GM04503 (cell line): ENCODE results near the gene OLFML2A.

Experiments
- DNase-seq: peaks from one replicate; pipeline ENCODE4 v3.0.0-alpha.2; 2012; ENCODE audit warnings: low read depth

OLFML2A gene

GRCh38 chr9:124797343-124798103, 20.6 kb downstream of the OLFML2A start:
- DNase-seq = no peak

- DNase-seq = no peak
These were observed 22.5 kb downstream of the OLFML2A start for GRCh38 chr9:124799274-124800006.

DNA sequence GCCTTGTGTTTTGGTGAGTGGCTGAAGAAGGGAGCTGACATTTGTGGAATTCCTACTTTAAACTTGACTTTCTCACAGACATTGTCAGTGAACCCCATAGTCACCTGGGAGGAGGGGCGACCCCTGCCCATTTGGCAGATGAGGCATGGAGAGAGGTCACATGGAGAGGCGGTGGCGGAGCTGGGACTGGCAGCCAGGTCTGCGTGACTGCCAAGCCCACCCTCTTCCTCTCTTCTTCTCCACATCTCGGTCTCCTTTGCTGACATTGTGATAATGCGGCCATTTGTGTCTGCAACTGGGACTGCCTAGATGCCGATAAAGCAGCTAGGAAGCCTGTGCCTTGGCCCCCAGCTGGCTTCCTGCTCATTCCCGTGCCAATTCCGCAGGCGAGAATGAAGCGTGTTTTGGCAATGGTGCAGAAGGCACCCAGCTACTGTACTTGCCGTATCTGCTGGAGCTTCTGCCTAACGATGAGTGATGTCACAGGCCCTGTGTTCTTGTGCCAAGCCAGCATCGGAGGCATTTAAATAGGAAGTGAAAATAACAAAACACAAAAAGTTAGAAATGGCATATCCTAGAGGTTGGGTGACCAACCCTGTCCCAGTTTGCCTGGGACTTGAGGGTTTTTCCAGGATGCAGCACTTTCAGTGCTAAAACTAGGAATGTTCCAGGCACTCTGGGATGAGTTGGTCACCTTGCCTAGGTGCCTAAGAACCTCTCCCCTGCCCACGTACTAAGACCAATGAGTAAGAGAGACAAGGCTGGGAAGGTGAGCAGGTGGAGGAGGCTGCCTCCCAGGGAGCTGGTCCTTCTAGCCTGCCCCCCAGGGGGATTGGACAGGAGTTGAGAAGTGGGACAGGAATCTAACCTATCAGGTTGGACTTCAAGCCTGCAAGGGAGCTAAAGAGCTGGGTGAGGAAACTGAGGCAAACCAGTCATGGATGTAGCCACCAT, 23.6 kb downstream of the OLFML2A start:
- no peak for DNase-seq

DNA sequence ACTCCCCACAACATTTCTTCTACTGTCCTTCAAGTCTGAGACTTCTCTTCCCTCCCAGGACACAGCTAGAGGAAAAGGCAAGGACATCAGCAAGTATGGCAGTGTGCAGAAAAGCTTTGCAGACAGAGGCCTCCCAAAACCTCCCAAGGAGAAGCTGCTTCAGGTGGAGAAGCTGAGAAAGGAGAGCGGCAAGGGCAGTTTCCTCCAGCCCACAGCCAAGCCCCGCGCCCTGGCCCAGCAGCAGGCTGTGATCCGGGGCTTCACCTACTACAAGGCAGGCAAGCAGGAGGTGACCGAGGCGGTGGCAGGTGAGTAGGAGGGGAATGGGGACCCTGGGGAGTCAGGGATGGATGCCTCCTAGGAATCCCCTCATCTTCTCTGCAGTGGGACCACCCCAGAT, 24.4 kb downstream of the OLFML2A start:
- no peak for DNase-seq

DNA sequence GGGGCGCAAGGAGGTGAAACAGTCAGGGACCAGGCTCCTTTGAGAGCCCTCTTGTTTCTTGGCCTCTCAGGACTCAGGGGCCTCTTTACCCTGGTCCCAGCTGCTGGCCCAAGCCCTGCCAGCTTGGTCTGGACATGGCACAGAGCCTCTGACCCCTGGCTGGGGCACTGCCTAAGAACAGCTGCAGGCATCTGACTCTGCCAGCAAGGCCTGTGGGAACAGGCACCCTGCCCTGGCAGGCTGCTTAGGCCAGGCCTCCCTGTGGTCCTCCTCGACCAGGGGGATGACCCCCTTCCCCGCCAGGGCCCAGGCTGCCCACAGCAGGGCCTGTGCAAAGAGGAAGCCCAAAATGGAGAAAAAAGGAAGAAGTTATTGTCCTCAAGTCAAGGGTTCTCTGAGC, 25.5 kb downstream of the OLFML2A start:
- DNase-seq = no peak

- no peak for DNase-seq
These were observed 27.0 kb downstream of the OLFML2A start for GRCh38 chr9:124803911-124804310.

DNA sequence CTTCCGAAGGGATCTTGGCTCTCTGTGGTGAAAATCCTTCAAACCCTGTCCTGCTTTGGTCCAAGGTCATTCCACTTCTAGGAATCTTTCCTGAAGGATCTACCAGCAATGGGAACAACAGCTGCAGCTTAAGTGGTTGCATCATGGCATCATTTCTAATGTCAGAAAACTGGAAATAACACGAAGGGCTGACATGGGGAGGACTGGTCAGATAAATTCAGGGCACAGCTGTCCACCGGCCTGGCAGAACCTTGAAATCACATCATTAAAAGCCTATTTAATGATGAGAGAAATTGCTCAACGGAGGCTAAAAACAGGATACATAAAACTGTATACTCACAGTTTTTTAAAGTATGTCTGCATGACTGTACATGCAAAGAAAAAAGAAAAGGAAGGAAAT, 28.3 kb downstream of the OLFML2A start:
- no peak for DNase-seq

- DNase-seq = no peak
These were observed 31.5 kb downstream of the OLFML2A start for GRCh38 chr9:124808246-124808956.

DNA sequence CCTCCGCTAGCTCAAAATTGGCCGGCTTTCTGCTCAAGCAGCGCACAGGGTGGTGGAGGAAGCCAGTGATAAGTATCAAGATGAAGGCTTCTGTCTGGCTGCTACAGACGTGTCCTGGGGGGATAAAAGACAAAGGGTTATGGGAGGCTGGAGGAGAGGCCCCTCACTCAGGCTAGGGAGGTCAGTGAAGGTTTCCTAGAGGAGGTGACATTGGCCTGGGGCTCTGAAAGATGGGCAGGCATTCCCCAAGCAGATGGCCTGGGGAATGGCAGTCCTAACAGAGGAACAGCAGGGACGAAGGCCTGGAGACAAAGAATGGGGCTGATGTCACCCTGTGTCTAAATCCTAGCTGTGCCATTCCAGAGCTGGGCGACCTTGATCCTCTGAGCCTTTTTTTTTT, 32.3 kb downstream of the OLFML2A start:
- no peak for DNase-seq

GRCh38 chr9:124809741-124810500, 33.0 kb downstream of the OLFML2A start:
- DNase-seq = no peak

DNA sequence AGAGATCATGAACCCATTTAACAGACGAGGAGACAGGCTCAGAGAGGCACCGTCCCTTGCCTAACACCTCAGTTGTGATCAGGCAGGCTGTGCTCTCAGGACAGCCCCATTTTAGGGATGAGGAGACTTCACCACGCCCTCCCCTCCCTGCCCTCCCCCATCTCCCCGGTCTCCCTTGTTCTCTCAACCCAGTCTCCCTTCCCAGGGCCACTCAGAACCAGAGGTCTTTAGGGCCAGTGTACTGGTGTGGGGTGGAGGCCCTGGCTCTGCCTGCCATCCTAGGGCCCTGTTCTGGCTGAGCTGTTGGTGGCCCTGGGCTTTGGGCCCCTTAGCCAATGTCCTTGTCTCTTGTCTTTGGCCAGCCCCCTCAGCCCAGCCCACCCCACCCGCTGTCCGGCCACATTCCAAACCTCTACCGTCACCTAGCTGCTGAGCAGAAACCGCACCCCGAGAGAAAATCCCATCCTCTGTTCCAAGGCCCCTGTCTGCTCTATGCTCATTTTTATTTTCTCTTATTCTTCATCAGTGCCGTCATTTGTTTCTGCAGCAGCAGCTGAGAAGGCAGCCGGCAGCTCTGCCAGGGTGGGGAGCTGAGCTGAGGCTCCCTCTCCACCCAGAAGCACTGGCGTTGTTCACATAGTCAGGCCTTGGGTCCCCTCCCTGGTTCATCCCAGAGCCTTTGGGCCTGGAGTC, 33.9 kb downstream of the OLFML2A start:
- no peak for DNase-seq

DNA sequence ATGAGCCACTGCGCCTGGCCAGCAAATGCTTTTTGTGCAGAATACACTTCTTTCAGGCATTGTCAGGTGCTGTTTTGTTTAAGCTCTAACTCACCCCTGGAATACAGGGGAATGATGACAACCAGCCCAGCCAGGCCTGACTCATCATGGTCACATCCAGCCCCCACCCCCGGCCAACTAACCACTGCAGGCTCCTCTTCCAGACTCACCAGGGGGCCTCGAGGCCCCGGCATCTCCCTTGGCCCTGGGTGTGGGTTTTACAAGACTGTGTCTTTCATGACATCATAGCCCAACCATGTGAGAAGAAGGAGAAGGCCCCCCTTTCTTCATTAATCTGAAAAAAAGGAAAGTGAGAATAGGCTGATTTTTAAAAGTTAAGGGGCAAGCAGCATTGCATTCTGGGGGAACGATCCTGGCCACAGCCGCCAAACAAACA, 35.5 kb downstream of the OLFML2A start:
- peak; percentile 64 for DNase-seq

GRCh38 chr9:124813041-124813440, 36.1 kb downstream of the OLFML2A start:
- DNase-seq = no peak

GRCh38 chr9:124813501-124814163, 36.7 kb downstream of the OLFML2A start:
- DNase-seq = no peak

DNA sequence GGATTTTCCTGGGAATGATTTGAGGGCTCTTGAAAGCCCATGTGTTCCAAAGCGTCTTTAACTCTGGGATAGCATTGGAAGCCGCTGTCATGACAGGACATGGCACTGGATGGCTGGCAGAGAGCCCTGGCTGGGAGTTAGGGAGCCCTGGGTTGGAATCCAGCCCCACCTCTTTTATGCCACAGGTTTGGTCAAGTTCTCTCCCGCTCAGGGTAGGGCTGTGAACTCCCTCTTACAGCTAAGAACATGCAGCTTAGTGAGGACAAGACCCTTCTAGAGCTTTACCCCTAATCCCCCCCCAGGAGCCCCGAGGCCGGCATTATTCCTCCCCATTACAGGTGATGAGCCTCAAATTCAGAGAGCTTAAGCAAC, 37.2 kb downstream of the OLFML2A start:
- DNase-seq = no peak

DNA sequence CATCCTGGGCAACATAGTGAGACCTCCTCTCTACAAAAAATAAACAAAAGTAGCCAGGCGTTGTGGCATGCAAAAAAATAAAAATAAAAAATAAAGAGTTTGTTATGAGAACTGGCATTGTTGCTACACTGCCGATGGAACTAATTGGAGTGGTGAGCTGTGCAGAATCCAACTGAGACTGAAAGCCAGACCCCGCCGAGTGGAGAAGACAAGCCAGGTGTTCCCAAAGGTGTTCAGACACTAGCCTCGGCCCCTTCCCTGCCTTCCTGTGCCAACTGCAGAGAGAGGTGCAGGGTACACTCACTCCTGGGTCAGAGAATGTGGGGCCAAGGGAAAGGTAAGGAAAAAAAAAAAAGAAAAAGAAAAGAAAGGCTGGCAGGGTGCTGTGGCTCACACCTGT, 38.7 kb downstream of the OLFML2A start:
- no peak for DNase-seq

- no peak for DNase-seq
These were observed 41.7 kb downstream of the OLFML2A start for GRCh38 chr9:124818431-124819281.

DNA sequence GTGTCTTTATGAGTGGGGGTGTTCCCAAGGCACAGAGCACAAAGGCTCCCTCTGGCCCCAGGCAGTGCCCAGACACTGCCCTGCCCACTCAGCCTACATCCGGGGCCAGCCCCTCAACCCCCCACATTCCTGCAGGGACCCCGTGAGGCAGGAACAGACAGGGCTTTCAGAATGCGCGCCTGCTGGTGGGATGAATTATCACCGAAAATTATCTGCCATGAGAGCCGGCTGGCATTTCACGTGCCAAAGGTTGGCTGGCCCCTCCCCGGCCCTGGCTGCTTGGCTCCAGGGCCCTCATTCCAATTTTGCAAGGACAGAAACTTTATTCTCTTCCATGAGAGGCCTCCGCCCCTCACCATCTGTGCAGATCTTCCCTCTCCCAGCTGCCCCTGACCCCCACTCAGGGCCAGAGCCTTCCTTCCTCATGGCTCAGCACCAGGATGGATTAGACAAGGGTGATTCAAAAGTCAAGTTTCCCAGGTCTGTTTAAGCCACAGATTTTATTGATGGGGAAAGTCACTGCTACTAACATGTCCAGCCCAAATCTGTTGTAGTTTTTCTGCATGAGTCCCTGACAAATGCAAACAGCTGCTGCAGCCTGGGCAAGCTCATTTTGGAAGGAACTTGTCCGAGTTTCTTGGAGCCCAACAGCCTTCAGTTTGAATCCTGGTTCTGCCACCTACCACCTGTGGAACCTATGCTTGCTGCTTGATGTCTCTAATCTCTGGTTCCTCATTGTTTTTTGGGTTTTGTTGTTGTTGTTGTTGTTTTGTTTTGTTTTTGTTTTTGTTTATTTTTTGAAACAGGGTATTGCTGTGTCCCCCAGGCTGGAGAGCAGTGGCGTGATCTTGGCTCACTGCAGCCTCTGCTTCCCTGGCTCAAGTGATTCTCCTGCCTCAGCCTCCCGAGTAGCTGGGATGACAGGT, 44.0 kb downstream of the OLFML2A start:
- no peak for DNase-seq
